DMS153 treated with DMSO at 0.1 percent for 48 hours (cell line): Measurements from ENCODE around the gene ZSWIM6.

Experiments
- DNase-seq: peaks from one replicate; lab custom pipeline; 2025; ENCODE audit not compliant: unreplicated experiment; lab: John Stamatoyannopoulos, UW

Gene ZSWIM6

GRCh38 chr5:61526207-61526519 is 194.1 kb downstream of the ZSWIM6 start:
- no peak for DNase-seq

- no peak for DNase-seq
Observed at GRCh38 chr5:61532983-61533382, 200.9 kb downstream of the ZSWIM6 start.

DNA sequence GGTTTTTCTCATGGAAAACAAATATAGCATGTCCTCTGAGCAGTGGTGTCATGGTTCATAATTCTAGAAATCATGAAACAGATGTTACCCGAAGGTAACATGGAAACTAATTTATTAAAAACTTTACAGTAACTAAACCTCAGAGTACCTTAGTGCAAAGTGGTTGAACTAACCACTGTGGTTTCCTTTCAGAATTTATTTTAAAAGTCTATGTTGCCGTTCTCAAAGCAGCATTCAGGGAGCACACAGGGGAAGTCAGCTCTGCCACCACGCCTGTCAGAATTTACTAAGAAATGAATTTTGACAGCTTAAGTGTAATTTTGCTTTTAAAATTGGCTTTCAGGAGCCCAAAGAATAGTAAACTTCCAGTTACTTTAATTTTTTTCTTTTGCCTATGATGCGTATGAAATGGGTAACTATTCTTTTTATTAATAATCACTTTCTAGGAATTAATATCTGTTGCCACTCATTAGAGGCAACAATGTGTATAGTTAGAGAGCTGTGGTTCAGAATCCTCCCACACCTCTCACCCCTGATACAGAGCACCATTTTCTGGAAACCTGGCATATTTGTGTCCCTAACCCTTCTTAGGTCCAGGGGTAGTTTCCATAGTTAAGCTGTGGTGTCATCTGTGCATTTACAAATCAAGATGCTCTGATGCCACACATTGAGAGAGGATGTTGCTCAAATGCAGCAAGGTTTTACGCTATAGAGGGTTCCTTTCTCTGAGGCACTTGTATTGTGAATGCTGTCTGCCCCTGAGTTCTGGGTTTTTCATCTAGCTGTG is 202.6 kb downstream of the ZSWIM6 start:
- DNase-seq, result no peak

- DNase-seq, result no peak
Observed at GRCh38 chr5:61535828-61536227, 203.8 kb downstream of the ZSWIM6 start.

- DNase-seq, result no peak
Observed at GRCh38 chr5:61536922-61537321, 204.9 kb downstream of the ZSWIM6 start.

GRCh38 chr5:61538722-61539501 is 206.9 kb downstream of the ZSWIM6 start:
- no peak for DNase-seq

DNA sequence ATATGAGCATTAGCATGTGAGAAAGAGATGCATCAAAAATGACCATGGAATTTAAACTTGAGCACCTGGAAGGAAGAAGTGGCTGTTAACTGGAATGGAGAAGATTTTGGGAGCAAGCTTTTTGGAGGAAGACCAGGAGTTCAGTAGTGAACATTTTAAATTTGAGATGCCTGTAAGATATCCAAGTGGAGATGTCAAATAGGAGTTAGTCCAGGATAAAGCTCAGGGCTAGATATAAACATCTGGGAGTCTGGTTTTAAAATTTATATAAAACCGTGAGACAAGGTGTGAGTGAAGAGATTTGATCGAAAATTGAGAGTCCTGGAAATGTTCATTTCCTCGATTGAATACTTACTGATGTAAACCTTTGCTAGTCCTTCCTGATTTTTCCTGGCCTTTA is 217.5 kb downstream of the ZSWIM6 start:
- DNase-seq, result no peak

GRCh38 chr5:61551637-61552313 is 219.7 kb downstream of the ZSWIM6 start:
- DNase-seq, result no peak

- DNase-seq, result no peak
Observed at GRCh38 chr5:61559146-61559545, 227.1 kb downstream of the ZSWIM6 start.

- DNase-seq, result no peak
Observed at GRCh38 chr5:61559722-61560121, 227.7 kb downstream of the ZSWIM6 start.

GRCh38 chr5:61563401-61563800 is 231.3 kb downstream of the ZSWIM6 start:
- DNase-seq, result no peak

GRCh38 chr5:61567337-61567736 is 235.3 kb downstream of the ZSWIM6 start:
- no peak for DNase-seq

DNA sequence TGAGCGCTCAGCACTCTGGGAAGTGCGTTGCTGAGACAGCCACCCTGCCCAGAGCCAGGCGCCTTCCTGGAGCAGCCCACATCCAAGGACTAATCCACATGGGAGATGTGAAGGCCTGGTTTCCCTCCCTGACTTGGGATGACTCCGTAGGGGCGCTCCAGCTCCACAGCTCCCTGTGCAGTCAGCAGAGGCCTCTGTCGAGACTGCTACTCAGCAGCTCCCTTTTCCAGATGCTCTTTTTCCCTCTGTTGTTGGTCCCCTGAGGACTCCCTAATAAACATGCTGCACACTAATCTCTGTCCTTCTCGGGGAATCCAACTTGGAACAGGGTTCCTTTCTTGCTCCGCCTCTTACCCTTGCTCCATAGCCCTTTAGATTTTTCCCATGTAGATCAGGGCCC is 237.3 kb downstream of the ZSWIM6 start:
- no peak for DNase-seq

DNA sequence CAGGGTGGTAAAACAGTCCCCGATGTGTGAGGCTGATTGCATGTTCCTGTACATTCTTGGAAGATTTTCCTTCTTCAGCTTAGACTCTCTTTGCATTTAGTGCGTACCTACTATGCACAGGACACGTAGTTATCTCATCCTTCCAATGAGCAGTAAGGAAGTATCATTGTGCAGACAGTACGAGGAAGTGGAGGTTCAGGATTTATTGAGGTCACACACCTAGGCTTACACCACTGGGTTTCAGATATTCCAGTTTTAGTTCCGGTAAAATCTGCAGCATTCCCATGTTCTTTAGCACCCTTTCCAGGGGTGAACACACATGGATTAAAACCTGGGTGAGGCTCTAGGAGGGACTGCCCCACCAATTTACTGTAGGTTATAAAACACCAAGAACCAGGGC is 238.7 kb downstream of the ZSWIM6 start:
- DNase-seq, result no peak

DNA sequence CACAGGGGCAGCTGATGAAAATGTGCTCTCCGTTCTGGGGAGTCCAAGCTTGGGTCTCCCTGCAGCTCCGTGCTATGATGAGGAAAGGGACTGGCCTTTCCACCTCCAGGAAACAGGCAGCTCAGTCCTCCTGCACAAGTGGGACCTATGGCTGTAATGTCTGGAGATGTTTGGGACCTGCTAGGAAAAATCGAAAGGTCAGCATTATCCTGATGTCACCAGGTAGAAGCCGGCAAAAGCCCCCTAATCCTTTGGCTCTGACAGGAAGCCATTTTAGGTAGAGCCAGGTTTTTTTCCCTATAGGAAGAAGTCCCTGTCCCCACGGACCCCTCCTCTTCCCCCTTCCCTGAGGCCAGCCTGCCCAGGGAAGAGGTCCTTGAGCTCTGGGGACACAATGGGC is 240.9 kb downstream of the ZSWIM6 start:
- no peak for DNase-seq

DNA sequence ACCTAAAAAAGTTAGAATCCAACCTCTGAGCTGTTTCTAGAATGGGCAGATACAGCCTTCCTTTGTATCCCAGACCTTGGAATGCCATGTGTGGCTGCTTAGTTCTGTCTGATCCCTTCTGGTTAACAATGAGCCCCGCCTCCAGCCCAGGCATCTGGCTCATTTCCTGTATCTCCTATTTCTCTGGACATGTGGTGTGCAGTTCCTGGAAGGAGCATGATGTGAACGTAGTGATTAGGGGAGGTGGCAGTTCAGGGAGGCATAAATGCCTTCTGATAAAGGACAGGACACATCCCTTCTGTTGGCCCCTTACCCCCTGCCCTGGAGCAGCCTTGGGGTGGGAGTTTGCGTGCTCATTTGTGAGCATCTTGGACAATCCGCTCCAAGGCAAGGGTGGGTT is 243.0 kb downstream of the ZSWIM6 start:
- DNase-seq, result no peak

DNA sequence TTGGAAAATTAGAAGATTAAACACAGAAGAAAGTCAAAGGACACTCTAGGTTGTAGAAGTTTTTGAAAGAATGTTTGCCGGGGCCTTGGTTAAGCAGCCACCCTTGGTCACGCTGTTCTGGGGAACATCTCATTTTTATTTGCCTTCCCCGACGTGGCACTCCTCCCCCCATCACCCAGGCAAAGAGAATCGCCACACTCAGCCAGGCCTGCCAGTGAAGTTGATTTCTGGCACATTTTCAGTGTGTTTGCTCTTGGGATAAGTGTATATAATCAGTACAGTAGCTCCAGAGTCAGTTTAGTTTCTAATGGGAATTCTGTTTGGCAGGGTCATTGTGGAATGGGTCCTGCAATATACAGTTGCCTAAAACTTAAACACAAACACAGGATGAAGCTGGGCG is 243.5 kb downstream of the ZSWIM6 start:
- no peak for DNase-seq

GRCh38 chr5:61576556-61576955 is 244.5 kb downstream of the ZSWIM6 start:
- no peak for DNase-seq

GRCh38 chr5:61578858-61579503 is 246.9 kb downstream of the ZSWIM6 start:
- DNase-seq, result no peak

GRCh38 chr5:61582205-61582820 is 250.3 kb downstream of the ZSWIM6 start:
- DNase-seq, result no peak

DNA sequence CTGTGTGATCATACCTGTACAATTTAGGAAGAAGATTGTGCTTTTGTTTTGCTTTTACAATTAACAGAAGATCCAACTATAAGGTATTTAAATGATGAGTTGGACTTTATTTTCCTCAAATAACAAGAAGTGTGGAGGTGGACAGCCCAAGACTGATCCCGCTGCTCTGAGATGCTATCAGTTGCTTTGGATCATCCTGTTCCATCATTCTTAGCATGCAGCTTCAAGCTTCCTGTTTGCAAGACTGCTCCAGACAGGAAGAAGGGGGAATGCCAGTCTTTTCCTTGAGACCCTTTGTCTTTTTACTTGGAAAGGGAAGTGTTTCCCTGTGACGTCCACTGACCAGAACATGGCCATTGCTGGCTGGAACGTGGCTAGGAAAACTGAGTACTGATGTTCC is 250.8 kb downstream of the ZSWIM6 start:
- DNase-seq, result no peak
